Endometrial microvascular endothelial cells (primary cell): Measurements from ENCODE around the gene OR13C3. TPM values are rescaled to one million over a fixed set of nuclear protein-coding genes. Genes with fewer than 3 reads are reported as not detected.
"Not testable (repeated sequence)": the region's sequence is repeated elsewhere in the genome, so short reads cannot be mapped to it uniquely, and the experiment has no call there.

ENCODE experiments used
- in situ Hi-C: cut with HindIII; loops from 2 replicates; pipeline ENCODE4 v1.10.0; 2017; ENCODE audit warnings: low sequenced_read_pairs, low pct_unique_long_range_greater_than_20kb; ENCODE audit errors: inconsistent ontology term
- total RNA-seq: library from RNA; depleted of rRNA; stranded (reverse); fragments of >200 nt; gene quantifications from one replicate; pipeline ENCODE4 v1.2.3, GENCODE V29; 2015; ENCODE audit errors: inconsistent ontology term

Gene OR13C3
- not detected for total RNA-seq

DNA sequence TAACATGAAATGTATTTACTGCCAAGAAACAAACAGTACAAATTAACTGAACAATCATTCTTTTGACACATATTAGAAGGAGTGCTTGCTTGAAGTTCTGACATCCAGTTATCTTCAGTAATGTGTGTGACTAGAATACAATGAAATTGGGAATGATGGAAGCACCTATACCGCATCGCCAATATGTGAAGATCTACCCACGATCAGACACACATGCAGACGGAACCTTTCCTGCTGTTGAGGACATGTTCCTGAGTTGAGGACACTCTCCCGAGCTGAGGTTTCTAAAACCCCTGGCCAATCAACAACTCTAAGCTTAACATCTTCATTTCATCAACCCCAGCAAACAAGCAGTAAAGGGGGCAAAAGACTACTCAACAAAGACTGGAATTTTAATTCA, at the start of gene OR13C3:
OR13C3 (minus strand) TSS at position 101 of the 400 bp plus-strand sequence. CDS start 133 bp downstream, outside the sequence.
- in situ Hi-C loops, result no loop called here

DNA sequence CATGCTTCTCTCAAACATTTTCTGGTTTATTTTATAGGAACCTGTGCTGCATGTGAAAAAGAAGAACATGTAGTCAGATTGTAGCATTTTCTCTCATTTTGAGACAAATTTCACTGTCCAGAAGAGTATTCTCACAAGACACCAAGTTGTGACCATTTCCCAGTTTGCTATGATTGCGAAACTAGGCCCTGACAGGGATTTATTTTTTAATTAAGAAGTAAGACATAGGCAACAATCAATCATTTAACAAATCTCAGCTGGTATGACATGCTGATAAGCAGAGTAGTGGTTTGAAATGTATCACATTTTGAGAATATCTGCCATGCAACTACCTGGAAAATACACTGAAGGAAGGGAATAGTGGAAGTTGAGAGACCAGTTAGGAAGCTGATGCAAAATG, 43.9 kb upstream of the OR13C3 start:
- in situ Hi-C loops, result no loop called here

DNA sequence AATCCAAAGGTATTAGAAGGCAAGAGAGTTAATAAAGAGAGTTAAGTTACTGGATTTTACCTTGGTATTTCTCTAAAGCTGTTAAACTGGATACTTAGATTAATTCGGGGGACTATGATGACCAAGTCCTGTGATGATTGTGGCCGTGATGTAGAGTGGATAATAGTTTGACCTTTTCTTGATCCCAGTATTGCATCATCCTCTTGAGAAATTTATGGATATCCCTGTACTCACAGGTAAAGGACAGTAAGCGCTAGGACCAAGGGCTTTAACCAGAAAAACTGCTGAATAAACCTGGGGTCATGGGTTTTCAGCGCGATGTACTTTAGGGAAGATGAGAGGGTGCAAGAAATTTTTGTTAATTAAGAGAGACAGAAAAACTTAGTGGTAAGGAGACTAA, 40.6 kb upstream of the OR13C3 start:
- in situ Hi-C loops, result no loop called here

DNA sequence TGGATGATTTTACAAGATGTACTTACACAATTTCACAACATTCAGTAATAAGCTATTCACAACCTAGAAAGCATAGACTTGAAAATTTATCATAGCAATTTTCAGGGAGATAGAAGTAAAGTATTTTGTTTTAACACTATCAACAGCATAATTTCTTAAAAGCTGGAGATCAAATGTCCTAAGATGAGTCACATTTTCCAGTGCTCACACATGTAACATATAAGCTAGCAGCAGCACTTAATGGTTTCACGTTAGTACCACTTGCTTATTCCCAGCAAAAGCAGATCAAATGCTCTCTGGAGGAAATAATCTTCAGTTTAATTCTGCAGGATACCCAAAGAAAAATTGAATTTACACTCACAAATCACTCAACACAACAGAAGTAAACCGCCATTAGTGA, 38.8 kb upstream of the OR13C3 start:
- in situ Hi-C loops, result no loop called here

DNA sequence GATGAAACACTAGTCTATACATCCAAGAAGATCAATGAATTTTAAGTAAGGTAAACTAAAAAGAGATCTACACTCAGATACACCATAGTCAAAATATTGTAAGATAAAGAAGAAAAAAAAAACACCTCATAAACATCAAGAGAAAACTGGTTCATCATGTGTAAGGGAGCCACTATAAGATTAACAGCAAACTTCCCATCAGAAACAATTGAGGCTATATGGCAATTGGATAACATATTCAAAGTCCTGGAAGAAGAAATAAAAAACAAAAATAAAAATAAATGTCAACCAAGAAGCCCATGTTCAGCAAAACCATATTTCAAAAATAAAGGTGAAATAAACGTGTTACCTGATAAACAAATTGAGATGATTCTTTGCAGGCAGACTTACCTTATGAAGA, 36.0 kb upstream of the OR13C3 start:
- in situ Hi-C loops, result no loop called here

DNA sequence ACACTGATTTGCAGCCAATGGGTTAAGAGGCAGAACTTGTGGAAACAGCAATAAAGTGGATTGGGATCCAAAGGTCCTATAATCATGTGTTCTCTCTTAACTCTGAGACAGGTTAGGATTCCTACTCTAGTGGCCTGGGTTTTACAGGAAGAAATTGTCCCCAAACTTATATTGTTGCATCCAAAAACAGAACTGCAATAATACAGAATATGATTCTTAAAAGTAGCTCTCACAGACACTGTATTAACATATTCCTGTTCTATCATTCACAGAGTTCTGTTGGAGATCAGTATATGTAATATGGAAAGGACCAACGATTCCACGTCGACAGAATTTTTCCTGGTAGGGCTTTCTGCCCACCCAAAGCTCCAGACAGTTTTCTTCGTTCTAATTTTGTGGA, 32.2 kb upstream of the OR13C3 start, which contains the start of gene OR13C8:
OR13C8 (plus strand) TSS at position 301 of the 400 bp plus-strand sequence; CDS start at position 301, 0 bp downstream.
- in situ Hi-C loops, result no loop called here

DNA sequence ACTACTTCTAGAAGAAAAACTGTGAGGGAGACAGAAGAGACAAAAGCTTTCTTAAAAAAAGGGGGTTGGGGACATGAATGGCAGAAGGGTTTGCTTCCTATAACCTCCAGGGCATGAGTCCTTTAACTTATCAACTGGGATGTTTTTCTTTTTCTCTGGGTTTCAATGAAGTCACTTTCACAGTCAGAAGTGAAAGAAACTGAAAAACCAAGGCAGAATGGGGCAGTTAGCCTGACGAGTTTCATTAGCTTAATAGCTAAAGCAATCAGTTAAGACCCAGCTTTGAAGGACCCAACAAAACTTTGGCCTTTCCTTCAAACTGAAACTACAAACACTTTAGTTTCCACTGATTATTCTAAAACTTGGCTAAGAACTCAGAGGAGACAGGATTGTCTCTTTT, 27.7 kb upstream of the OR13C3 start:
- in situ Hi-C loops, result no loop called here

DNA sequence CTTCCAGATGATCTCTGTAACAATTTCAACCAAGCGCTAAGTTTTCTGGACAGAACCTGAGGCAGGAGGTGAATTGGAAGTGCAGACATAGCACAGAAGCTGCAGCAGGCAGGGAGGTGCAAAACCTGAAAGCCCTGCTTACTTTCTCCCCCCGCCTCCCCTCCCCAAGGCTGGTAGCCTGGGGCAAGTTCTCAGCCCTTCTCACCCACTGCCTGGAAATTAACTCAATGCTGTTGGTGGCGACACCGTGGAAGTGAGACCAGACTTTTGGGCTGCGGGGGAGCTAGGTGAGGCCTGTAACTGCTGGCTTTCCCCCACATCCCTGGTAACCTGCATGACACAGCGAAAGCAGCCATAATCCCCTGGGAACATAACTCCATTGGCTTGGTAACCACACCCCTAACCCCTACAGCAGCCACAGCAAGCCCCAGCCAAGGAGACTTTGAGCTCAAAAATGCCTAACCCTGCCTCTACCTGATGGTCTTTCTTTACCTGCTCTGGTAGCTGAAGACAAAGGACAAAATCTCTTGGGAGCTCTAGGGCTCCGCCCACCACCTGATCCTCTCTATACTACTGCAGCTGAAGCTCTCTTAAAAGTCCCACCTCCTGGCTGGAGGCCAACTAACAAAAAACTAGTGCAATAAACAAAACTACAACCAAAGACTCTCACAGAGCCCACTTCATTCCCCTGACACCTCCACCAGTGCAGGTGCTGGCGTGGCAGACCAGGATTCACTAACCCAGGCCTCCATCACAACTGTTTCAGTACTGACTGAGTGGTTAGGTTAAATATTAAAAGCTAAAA, 20.4 kb upstream of the OR13C3 start:
- in situ Hi-C loops, result no loop called here

DNA sequence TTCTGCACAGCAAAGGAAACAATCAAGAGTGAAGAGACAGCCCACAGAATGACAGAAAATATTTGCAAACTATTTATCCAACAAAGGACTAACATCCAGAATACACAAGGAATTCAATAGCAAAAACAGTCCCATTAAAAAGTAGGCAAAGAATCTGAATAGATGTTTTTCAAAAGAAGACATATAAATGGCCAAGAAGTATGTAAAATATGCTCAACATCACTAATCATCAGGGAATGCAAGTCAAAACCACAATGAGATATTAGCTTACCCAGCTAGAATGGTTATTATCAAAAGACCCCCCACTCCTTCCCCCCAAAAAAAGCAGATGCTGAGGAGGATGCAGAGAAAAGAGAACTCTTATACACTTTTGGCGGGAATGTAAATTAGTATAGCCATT, 18.9 kb upstream of the OR13C3 start:
- in situ Hi-C loops, result no loop called here

DNA sequence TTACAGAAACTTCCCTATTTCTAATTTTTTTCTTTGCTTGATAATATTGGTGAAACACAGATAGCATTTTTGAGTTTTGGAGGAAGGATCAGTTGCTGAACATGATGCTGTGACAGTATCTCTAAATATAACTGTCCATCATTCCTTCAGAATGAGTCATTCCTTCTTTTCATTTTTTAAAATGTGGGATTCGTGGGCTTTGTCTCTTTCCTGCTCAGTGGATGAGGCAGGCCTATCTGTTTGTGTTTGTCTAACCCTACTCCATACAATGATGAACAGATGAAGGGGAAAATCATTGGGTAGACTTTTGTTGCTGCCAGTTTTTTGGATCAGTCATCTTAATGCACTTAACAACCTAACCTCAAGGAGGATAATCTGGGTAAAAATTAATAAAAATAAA, 16.6 kb upstream of the OR13C3 start:
- in situ Hi-C loops, result no loop called here

DNA sequence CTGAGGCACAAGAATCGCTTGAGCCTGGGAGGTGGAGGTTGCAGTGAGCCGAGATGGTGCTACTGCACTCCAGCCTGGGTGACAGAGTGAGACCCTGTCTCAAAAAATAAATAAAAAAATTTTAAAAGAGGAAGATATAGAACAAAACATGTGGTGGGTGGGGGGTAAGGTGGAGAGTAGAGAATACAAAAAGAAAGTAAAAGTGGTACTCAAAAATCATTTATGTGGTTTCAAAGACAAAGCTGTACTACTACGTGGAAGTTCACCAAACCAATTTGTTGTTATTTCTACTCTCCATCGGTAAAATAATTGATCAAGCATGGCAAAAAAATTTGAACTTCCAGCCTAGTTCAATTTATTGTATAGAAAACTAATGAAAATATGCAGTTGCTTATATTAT, 8.0 kb upstream of the OR13C3 start:
- in situ Hi-C loops, result no loop called here

DNA sequence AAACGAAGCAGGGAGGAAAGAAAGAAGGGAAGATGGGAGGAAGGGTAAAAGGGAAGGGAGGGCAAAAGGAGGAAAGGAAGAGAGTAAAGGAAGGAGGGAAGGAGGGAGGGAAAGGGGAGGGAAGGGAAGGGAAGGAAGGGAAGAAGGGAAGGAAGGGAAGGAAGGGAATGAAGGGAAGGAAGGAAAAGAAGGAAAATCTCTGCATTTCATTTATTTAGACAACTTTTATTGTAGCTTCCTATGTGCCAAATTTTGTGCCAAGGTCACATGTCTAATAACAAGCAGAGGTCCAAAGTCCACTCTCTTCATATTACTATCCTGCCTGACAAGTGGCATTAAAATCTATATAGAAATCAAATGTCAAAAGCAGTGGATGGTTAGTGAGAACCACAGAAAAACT, 2.6 kb upstream of the OR13C3 start:
- in situ Hi-C loops, result no loop called here

DNA sequence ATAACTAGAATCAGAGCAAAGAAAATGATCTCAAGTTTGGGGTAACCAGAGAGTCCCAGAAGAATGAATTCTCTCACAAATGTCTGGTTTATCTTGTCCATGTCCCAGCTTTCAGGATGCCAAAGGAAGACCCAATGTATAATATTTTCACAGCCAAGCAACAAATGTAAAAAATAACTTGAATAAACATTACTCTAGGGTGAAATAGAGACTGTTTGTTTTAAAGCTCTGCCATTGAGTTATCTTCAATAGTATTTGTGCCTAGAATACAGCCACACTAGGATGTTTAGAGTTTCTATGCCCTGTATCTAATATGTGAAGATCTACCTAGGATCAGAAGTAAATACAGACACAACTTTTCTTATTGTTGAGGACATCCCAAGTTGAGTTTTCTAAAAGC, 9.5 kb downstream of the OR13C3 start, which contains the start of gene OR13C4:
OR13C4 (minus strand) TSS at position 101 of the 400 bp plus-strand sequence; CDS start at position 101, 0 bp downstream.
- in situ Hi-C loops, result no loop called here

DNA sequence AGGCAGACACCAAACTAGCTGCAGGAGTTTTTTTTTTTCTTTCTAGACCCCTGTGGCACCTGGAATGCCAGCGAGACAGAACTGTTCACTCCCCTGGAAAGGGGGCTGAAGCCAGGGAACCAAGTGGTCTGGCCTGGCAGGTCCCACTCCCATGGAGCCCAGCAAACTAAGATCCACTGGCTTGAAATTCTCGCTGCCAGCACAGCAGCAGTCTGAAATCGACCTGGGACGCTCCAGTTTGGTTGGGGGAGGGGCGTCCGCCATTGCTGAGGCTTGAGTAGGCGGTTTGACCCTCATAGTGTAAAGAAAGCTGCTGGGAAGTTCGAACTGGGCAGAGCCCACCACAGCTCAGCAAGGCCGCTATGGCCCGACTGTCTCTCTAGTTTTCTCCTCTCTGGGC, 16.4 kb downstream of the OR13C3 start:
- in situ Hi-C loops, result not testable (repeated sequence)

DNA sequence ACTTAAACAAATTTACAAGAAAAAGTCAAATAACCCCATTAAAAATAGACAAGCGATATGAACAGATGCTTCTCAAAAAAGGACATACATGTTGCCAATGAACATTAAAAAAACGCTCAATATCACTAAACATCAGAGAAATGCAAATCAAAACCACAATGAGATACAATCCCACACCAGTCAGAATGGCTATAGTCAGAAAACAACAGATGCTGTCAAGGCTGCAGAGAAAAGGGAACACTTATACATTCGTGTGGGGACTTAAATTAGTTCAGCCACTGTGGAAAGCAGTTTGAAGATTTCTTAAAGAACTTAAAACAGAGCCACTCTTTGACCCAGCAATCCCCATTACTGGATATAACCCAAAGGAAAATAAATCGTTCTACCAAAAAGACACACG, 21.8 kb downstream of the OR13C3 start:
- in situ Hi-C loops, result no loop called here

DNA sequence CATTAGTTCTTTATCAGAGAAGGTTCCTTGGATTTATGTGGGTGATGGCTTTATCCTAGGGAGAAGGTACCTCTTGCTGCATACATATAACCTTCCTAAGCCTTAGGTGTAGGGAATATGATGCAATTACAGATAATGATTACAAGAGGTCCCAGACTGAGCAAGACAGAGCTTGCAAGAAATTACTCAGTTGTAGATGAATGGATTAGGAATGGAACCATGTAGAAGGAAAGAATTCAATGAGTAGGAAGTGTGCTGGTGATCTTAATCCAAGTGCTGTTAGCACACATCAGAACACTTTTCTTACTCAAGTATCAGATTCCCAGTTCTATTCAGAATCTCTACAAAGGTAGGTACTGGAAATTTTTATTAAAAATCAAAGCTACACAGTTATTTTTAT, 30.1 kb downstream of the OR13C3 start:
- in situ Hi-C loops, result no loop called here

DNA sequence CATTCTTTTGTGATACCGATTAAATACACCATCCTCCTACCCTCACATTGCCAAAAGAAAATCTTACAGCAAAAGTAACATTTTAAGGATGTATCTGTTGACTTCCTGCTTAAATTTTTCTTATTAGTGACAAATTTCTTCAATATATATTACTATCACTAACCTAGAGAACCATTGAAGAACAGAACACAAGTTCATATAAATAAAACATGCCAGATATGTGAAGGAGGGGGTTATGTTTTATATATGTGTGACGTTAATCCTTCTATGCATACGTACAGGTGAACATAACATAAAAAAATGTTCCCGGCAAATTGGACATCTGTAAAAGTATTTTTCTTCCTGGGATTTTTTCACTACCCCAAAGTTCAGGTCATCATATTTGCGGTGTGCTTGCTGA, 32.7 kb downstream of the OR13C3 start, which contains the start of gene OR13F1:
OR13F1 (plus strand) TSS at position 301 of the 400 bp plus-strand sequence; CDS start at position 301, 0 bp downstream.
- in situ Hi-C loops, result no loop called here

DNA sequence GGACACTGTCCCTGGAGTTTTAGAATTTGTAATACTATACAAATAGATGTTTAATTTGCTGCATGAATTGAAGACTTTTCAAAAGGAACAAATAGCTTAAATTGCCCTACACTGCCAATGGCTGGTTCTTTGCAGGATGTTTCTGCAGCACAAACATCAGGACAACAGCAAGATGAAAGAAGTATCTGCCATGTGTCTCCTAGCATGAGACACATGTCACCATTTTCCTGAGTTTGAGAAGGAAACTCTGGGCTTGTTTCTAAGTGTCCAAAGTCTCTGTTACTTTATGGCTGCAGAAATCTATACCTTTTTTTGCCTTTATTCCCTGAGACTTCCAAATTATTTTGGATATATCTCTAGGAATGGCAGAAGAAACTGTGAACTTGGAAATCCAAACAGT, 33.2 kb downstream of the OR13C3 start:
- in situ Hi-C loops, result no loop called here

DNA sequence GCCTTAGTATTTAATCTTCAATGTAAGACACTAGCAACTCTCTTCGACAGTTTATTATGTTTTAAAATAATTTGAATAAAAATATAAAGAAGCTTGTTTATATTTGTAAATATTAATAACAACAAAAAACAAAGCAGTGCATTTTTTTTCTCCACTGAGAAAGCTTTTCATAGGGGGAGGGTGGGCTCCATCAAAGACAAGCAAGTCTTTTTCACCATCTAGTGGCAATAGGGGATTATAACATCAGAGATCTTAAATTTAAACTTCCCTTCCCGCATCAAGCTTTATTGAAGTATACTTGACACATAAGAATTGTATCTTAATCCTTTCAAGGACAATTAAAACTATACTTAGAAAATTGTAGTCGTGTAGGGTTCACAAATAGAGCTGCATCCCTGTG, 41.8 kb downstream of the OR13C3 start:
- in situ Hi-C loops, result no loop called here
